ENCODE data around the gene NDP. TPM values are rescaled to one million over a fixed set of nuclear protein-coding genes. Genes with fewer than 3 reads are reported as not detected.

Gene NDP
- total and polyA plus RNA-seq, 10 of the 15 experiments (the other 5 are each of a cell fraction or from before 2014, with no cell fraction given) = 0.04 TPM; not detected in 9

DNA sequence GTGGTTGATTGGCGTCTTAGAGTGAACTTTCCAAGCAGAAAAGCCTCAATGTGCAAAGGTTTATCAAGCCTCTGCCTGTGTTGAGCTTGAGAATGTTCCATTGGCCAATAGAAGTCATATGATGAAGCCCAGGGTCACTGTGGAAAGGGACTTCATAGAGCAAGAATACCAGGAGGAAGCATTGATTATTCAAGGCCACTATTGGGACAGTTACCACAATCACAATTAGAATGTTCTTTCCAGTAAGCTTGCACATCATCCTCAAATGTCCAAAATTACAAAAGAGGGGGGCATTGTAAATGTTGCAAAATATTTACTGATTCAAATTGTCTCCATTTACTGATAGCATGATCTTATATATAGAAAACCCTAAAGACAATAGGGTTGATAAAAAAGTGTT, 32.9 kb upstream of the NDP start (continued):
- TF ChIP-seq, protein P1, sequence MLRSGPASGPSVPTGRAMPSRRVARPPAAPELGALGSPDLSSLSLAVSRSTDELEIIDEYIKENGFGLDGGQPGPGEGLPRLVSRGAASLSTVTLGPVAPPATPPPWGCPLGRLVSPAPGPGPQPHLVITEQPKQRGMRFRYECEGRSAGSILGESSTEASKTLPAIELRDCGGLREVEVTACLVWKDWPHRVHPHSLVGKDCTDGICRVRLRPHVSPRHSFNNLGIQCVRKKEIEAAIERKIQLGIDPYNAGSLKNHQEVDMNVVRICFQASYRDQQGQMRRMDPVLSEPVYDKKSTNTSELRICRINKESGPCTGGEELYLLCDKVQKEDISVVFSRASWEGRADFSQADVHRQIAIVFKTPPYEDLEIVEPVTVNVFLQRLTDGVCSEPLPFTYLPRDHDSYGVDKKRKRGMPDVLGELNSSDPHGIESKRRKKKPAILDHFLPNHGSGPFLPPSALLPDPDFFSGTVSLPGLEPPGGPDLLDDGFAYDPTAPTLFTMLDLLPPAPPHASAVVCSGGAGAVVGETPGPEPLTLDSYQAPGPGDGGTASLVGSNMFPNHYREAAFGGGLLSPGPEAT (IDR thresholded peaks at IDR 0.05; ENCODE audit: low read depth) = no peak
- no peak for TF ChIP-seq CHD4 (IDR thresholded peaks at IDR 0.05)
- TF ChIP-seq, protein P2, sequence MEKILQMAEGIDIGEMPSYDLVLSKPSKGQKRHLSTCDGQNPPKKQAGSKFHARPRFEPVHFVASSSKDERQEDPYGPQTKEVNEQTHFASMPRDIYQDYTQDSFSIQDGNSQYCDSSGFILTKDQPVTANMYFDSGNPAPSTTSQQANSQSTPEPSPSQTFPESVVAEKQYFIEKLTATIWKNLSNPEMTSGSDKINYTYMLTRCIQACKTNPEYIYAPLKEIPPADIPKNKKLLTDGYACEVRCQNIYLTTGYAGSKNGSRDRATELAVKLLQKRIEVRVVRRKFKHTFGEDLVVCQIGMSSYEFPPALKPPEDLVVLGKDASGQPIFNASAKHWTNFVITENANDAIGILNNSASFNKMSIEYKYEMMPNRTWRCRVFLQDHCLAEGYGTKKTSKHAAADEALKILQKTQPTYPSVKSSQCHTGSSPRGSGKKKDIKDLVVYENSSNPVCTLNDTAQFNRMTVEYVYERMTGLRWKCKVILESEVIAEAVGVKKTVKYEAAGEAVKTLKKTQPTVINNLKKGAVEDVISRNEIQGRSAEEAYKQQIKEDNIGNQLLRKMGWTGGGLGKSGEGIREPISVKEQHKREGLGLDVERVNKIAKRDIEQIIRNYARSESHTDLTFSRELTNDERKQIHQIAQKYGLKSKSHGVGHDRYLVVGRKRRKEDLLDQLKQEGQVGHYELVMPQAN (conservative IDR thresholded peaks at IDR 0.05) = no peak
- TF ChIP-seq, protein P3, sequence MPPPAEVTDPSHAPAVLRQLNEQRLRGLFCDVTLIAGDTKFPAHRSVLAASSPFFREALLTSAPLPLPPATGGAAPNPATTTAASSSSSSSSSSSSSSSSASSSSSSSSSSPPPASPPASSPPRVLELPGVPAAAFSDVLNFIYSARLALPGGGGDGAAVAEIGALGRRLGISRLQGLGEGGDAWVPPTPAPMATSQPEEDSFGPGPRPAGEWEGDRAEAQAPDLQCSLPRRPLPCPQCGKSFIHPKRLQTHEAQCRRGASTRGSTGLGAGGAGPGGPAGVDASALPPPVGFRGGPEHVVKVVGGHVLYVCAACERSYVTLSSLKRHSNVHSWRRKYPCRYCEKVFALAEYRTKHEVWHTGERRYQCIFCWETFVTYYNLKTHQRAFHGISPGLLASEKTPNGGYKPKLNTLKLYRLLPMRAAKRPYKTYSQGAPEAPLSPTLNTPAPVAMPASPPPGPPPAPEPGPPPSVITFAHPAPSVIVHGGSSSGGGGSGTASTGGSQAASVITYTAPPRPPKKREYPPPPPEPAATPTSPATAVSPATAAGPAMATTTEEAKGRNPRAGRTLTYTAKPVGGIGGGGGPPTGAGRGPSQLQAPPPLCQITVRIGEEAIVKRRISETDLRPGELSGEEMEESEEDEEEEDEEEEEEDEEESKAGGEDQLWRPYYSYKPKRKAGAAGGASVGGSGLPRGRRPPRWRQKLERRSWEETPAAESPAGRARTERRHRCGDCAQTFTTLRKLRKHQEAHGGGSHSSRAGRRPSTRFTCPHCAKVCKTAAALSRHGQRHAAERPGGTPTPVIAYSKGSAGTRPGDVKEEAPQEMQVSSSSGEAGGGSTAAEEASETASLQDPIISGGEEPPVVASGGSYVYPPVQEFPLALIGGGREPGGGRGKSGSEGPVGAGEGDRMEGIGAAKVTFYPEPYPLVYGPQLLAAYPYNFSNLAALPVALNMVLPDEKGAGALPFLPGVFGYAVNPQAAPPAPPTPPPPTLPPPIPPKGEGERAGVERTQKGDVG (CRISPR knock-in tag; IDR thresholded peaks at IDR 0.05) = no peak

DNA sequence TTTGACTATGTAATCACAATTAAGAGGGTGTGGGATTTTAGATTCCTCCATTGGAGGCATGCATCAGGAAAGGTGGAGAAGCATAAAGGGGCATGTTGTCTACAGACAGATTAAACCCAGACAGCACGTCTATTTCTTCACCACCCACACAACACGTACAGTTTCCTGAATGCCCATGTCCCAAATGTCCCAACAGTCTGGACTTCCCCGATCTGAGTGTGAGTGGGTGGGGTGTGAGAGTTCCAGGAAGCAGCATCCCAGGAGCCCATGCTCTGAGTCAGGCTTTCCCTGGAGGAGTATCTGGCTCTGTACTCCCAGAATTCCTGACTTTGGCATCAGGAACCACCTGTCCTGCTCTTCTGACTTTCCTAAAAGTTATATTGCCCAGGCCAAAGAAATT, 30.8 kb upstream of the NDP start:
- no TSS peak for BruUV-seq (replicated peaks)
- no peaks in the 10 kb centered on the region for H4K20me1 ChIP-seq (ENCODE audit: control insufficient read depth, insufficient read depth)
- in situ Hi-C loops (cut with MboI) = no loop called here
- intact Hi-C loops (cut with micrococcal nuclease; ENCODE audit: unreplicated experiment) = no loop called here
- no peaks in the 10 kb centered on the region for H3K27me3 ChIP-seq (replicated peaks in 1 of 2; ENCODE audit: control insufficient read depth in 2 of 2, insufficient read depth in 2 of 2, low read length in 1 of 2)
- TF ChIP-seq RAD51 (IDR thresholded peaks at IDR 0.05) = no peak
- TF ChIP-seq POLR2AphosphoS5 (IDR thresholded peaks at IDR 0.05; ENCODE audit: low read length) = no peak
- no peak for TF ChIP-seq NRF1 (conservative IDR thresholded peaks at IDR 0.05; ENCODE audit: low read depth, low read length)
- TF ChIP-seq SMAD5 (IDR thresholded peaks at IDR 0.05; ENCODE audit: low read depth) = no peak
- no peak for TF ChIP-seq SIN3A (IDR thresholded peaks at IDR 0.05; ENCODE audit: low read depth, low read length)
- no peak for TF ChIP-seq MYB (IDR thresholded peaks at IDR 0.05; ENCODE audit: borderline replicate concordance, low read depth, low read length)
- no peak for TF ChIP-seq GATAD2B (conservative IDR thresholded peaks at IDR 0.05; ENCODE audit: low read depth)
- TF ChIP-seq, protein P4, sequence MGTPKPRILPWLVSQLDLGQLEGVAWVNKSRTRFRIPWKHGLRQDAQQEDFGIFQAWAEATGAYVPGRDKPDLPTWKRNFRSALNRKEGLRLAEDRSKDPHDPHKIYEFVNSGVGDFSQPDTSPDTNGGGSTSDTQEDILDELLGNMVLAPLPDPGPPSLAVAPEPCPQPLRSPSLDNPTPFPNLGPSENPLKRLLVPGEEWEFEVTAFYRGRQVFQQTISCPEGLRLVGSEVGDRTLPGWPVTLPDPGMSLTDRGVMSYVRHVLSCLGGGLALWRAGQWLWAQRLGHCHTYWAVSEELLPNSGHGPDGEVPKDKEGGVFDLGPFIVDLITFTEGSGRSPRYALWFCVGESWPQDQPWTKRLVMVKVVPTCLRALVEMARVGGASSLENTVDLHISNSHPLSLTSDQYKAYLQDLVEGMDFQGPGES (IDR thresholded peaks at IDR 0.05) = no peak
- TF ChIP-seq RUNX3 (IDR thresholded peaks at IDR 0.05; ENCODE audit: low read length) = no peak
- TF ChIP-seq BRCA1 (IDR thresholded peaks at IDR 0.05; ENCODE audit: low read depth, low read length) = no peak
- TF ChIP-seq ZZZ3 (IDR thresholded peaks at IDR 0.05; ENCODE audit: control insufficient read depth, insufficient read length, low read depth) = no peak
- TF ChIP-seq SUZ12 (IDR thresholded peaks at IDR 0.05; ENCODE audit: unreplicated experiment) = no peak
- no peak for TF ChIP-seq JUNB (IDR thresholded peaks at IDR 0.05)
- TF ChIP-seq BHLHE40 (IDR thresholded peaks at IDR 0.05; ENCODE audit: borderline replicate concordance in 1 of 2, low read depth in 2 of 2, low read length in 1 of 2) = no peak
- POLR2A ChIA-PET = no interaction called here
- H2AFZ ChIP-seq (ENCODE audit: control insufficient read depth, low read depth, low read length) = no peak overlapping the region
- SMC1A ChIA-PET (ENCODE audit: uncharacterized antibody, unreplicated experiment) = no interaction called here
- no peaks in the 10 kb centered on the region for H3K79me2 ChIP-seq (ENCODE audit: control insufficient read depth, insufficient read depth, low read length)
- no peaks in the 10 kb centered on the region for H3K4me1 ChIP-seq (ENCODE audit: control insufficient read depth, insufficient read depth, low read length)
- no peak overlapping the region for H3K27ac ChIP-seq (ENCODE audit: control insufficient read depth, insufficient read depth)
- no peak overlapping the region for H3K4me2 ChIP-seq (ENCODE audit: control insufficient read depth, insufficient read depth)
- H3K9ac ChIP-seq (ENCODE audit: control insufficient read depth, insufficient read depth, low read length) = no peak overlapping the region
- DNase-seq (ENCODE audit: low read depth, low spot score) = no peak
- H3K4me3 ChIP-seq = no peak overlapping the region
- ATAC-seq = no peak
- 0% methylated on average over 3 of the region's 3 CpGs for WGBS (ENCODE audit: insufficient coverage, insufficient replicate concordance, low lambda C conversion rate, missing lambda C conversion rate)
- no peaks in the 10 kb centered on the region for H3K9me3 ChIP-seq (replicated peaks; ENCODE audit: control insufficient read depth, insufficient read depth, low read length)
- FAIRE-seq = no peak
- no peaks in the 10 kb centered on the region for H3K36me3 ChIP-seq (ENCODE audit: control insufficient read depth in 2 of 2, insufficient read depth in 2 of 2, low read length in 1 of 2)
- CTCF ChIA-PET = no interaction called here
- RAD21 ChIA-PET (ENCODE audit: unreplicated experiment) = no interaction called here

Data from GM12878 (cell line).